Astrocyte (in vitro differentiated cells and primary cell): ENCODE results near the gene CD1E.

ENCODE experiments used
- EZH2 ChIP-seq: IDR thresholded peaks from 2 replicates; pipeline ENCODE4 v1.6.1; 2012; ENCODE audit warnings: mild to moderate bottlenecking, low read length, inconsistent platforms; ENCODE audit not compliant: insufficient read depth
- TF ChIP-seq, protein P1 (sequence below): IDR thresholded peaks from 2 replicates; pipeline ENCODE4 v1.5.1; 2011; ENCODE audit warnings: low read depth, mild to moderate bottlenecking, inconsistent platforms, low read length, moderate library complexity; ENCODE audit not compliant: insufficient read depth

DNA sequence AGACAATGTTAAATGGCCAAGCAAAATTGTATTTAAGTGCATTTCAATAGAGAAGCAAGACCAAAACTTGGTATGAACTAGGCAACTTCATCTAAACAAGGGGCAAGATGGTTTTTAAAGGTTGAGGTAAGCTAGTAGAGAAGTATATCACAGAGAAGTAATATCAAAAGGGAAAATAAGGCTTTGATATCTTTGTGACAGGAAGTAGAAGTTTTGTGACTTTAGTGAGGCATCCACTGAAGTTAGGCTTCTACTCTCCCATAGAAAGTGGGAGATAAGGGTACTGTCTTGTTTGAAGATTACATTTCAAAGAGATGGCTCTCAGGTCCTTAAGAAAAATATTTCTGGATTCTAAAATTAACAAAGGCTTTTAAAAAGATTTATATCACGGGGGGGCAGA, 36.6 kb downstream of the CD1E start:
- TF ChIP-seq EZH2: no peak
- TF ChIP-seq, protein P1, sequence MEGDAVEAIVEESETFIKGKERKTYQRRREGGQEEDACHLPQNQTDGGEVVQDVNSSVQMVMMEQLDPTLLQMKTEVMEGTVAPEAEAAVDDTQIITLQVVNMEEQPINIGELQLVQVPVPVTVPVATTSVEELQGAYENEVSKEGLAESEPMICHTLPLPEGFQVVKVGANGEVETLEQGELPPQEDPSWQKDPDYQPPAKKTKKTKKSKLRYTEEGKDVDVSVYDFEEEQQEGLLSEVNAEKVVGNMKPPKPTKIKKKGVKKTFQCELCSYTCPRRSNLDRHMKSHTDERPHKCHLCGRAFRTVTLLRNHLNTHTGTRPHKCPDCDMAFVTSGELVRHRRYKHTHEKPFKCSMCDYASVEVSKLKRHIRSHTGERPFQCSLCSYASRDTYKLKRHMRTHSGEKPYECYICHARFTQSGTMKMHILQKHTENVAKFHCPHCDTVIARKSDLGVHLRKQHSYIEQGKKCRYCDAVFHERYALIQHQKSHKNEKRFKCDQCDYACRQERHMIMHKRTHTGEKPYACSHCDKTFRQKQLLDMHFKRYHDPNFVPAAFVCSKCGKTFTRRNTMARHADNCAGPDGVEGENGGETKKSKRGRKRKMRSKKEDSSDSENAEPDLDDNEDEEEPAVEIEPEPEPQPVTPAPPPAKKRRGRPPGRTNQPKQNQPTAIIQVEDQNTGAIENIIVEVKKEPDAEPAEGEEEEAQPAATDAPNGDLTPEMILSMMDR: no peak
